Keratinocyte (primary cell): ENCODE data around the gene LPCAT2. TPM values are rescaled to one million over a fixed set of nuclear protein-coding genes. Genes with fewer than 3 reads are reported as not detected.
A peak's percentile ranks its signal among the peaks of the same experiment; 100 is the strongest.

ENCODE experiments used
- DNase-seq: peaks from one replicate; pipeline ENCODE4 v3.0.0-alpha.2; 2011; ENCODE audit warnings: low read depth, missing footprints, low spot score
- FAIRE-seq: peaks from 2 replicates; lab custom pipeline; 2011; peaks lifted over from hg19 to GRCh38; lab: Jason Lieb, UNC
- H2AFZ ChIP-seq: 2 replicates; pipeline ENCODE4 v1.6.0; 2012; ENCODE audit warnings: low read length, control low read depth, inconsistent platforms; ENCODE audit not compliant: control insufficient read depth
- H3K27ac ChIP-seq: 2 replicates; pipeline ENCODE4 v1.5.1; 2011; ENCODE audit warnings: low read length; ENCODE audit not compliant: control insufficient read depth, insufficient read depth
- H3K27me3 ChIP-seq: 3 replicates; pipeline ENCODE4 v1.6.0; 2011; ENCODE audit warnings: low read length; ENCODE audit not compliant: control insufficient read depth, insufficient read depth; ENCODE audit errors: extremely low read depth
- H3K36me3 ChIP-seq, 2 experiments: 2 replicates in 1 of 2; 3 replicates in 1 of 2; pipeline ENCODE4 v1.5.1; 2011; ENCODE audit warnings: low read length in 2 of 2, mild to moderate bottlenecking in 1 of 2; ENCODE audit not compliant: control insufficient read depth in 2 of 2, insufficient read depth in 2 of 2; ENCODE audit errors: extremely low read depth in 1 of 2
- H3K4me1 ChIP-seq: 3 replicates; pipeline ENCODE4 v1.5.1; 2011; ENCODE audit warnings: low read length; ENCODE audit not compliant: control insufficient read depth, insufficient read depth; ENCODE audit errors: extremely low read depth
- H3K4me2 ChIP-seq: 3 replicates; pipeline ENCODE4 v1.6.0; 2011; ENCODE audit warnings: low read depth, low read length; ENCODE audit not compliant: control insufficient read depth, insufficient read depth; ENCODE audit errors: extremely low read depth
- H3K4me3 ChIP-seq, 3 experiments: fragments of 200-600 bp in 1 of 3; sonication (generic) in 1 of 3; 2 replicates in 2 of 3; 3 replicates in 1 of 3; pipeline ENCODE4 v1.5.1; 2011 to 2016; ENCODE audit warnings: low read length in 3 of 3, mild to moderate bottlenecking in 3 of 3, control low read depth in 2 of 3, inconsistent platforms in 1 of 3, low read depth in 1 of 3, mixed read lengths in 1 of 3, mixed run types in 1 of 3, moderate library complexity in 1 of 3; ENCODE audit not compliant: control insufficient read depth in 2 of 3, insufficient read depth in 2 of 3; ENCODE audit errors: extremely low read depth in 1 of 3
- H3K79me2 ChIP-seq: 2 replicates; pipeline ENCODE4 v1.6.0; 2012; ENCODE audit warnings: low read length; ENCODE audit not compliant: control insufficient read depth, insufficient read depth
- H3K9ac ChIP-seq: 3 replicates; pipeline ENCODE4 v1.6.0; 2011; ENCODE audit warnings: low read length; ENCODE audit not compliant: control insufficient read depth, insufficient read depth; ENCODE audit errors: extremely low read depth
- H3K9me1 ChIP-seq: 3 replicates; pipeline ENCODE4 v1.6.0; 2011; ENCODE audit warnings: low read length; ENCODE audit not compliant: control insufficient read depth, insufficient read depth; ENCODE audit errors: extremely low read depth
- H3K9me3 ChIP-seq: 2 replicates; pipeline ENCODE4 v1.5.1; 2012; ENCODE audit warnings: low read depth, low read length; ENCODE audit not compliant: control insufficient read depth
- H4K20me1 ChIP-seq: 3 replicates; pipeline ENCODE4 v1.6.0; 2011; ENCODE audit warnings: low read length; ENCODE audit not compliant: control insufficient read depth, insufficient read depth; ENCODE audit errors: extremely low read depth
- CTCF ChIP-seq, 3 experiments: IDR thresholded peaks in 1 of 3; conservative IDR thresholded peaks in 1 of 3; optimal IDR thresholded peaks in 1 of 3; 2 replicates in 2 of 3; 3 replicates in 1 of 3; pipeline versions ENCODE3 to v1.5.1; 2011; ENCODE audit warnings: low read length in 3 of 3, mild to moderate bottlenecking in 3 of 3, moderate library complexity in 2 of 3, control low read depth in 1 of 3, inconsistent platforms in 1 of 3; ENCODE audit not compliant: insufficient read depth in 2 of 3; ENCODE audit errors: extremely low read depth in 1 of 3
- EZH2 ChIP-seq: IDR thresholded peaks from one replicate; pipeline ENCODE4 v1.6.1; 2012; ENCODE audit warnings: inconsistent platforms, mild to moderate bottlenecking, low read length, moderate library complexity
- dilution Hi-C: fragments of 300-500 bp; cut with MboI; formaldehyde crosslinking; loops from one replicate; pipeline ENCODE4 v1.7.0; 2020; ENCODE audit warnings: low sequenced_read_pairs; ENCODE audit not compliant: extremely low pct_ligation_motif_present
- polyA plus RNA-seq, 5 experiments: library from polyadenylated mRNA; depleted of rRNA in 3 of 5; stranded (reverse) in 3 of 5; stranded (forward) in 1 of 5; unstranded in 1 of 5; fragments of >200 nt; gene quantifications; 1 replicate in 1 of 5; 2 replicates in 3 of 5; 3 replicates in 1 of 5; pipeline versions ENCODE4 v1.2.1 to v1.2.3, GENCODE V29; 2011 to 2012; ENCODE audit warnings: missing spikeins in 2 of 5, low read depth in 1 of 5, low replicate concordance in 1 of 5

LPCAT2 gene
- polyA plus RNA-seq, 1 donor (not counting 4 experiments of a cell fraction or from before 2014, with no cell fraction given): 54.4 TPM

- Histone ChIP-seq H3K9me3 (no peaks in the 10 kb centered on the region), H3K9ac (no peak overlapping the region), H3K4me3 (no peak overlapping the region), H3K4me2 (no peak overlapping the region), H4K20me1 (no peaks in the 10 kb centered on the region), H3K4me1 (peaks cover 14% of the 10 kb centered on the region), H3K9me1 (no peaks in the 10 kb centered on the region), H2AFZ (no peak overlapping the region), H3K27ac (no peak overlapping the region), H3K36me3 (no peaks in the 10 kb centered on the region), H3K79me2 (no peaks in the 10 kb centered on the region), H3K27me3 (no peaks in the 10 kb centered on the region)
- no peak for FAIRE-seq
- dilution Hi-C loops: no loop called here
- DNase-seq: no peak
- TF ChIP-seq CTCF (optimal IDR thresholded peaks at IDR 0.05 in 1 of 3, IDR thresholded peaks at IDR 0.05 in 1 of 3, conservative IDR thresholded peaks at IDR 0.05 in 1 of 3; ENCODE audit: extremely low read depth in 1 of 3, insufficient read depth in 2 of 3, low read length in 3 of 3) (peak in 1 of 3 experiments; percentile 15), EZH2 (no peak)
Measured at GRCh38 chr16:55466209-55466608, 42.7 kb upstream of the LPCAT2 start.

- no peak overlapping the region for H3K27ac ChIP-seq
- no peak for FAIRE-seq
- H3K9me3 ChIP-seq: no peaks in the 10 kb centered on the region
- DNase-seq: no peak
- no peaks in the 10 kb centered on the region for H3K79me2 ChIP-seq
- no peak for TF ChIP-seq EZH2
- TF ChIP-seq CTCF (optimal IDR thresholded peaks at IDR 0.05 in 1 of 3, IDR thresholded peaks at IDR 0.05 in 1 of 3, conservative IDR thresholded peaks at IDR 0.05 in 1 of 3; ENCODE audit: extremely low read depth in 1 of 3, insufficient read depth in 2 of 3, low read length in 3 of 3): no peak
- no peak overlapping the region for H3K4me3 ChIP-seq
- H4K20me1 ChIP-seq: no peaks in the 10 kb centered on the region
- dilution Hi-C loops: no loop called here
- no peak overlapping the region for H2AFZ ChIP-seq
- H3K36me3 ChIP-seq: no peaks in the 10 kb centered on the region
- no peaks in the 10 kb centered on the region for H3K9me1 ChIP-seq
- no peaks in the 10 kb centered on the region for H3K27me3 ChIP-seq
- H3K4me2 ChIP-seq: no peak overlapping the region
- H3K9ac ChIP-seq: no peak overlapping the region
- peaks cover 29% of the 10 kb centered on the region for H3K4me1 ChIP-seq
Measured at GRCh38 chr16:55467898-55468297, 41.0 kb upstream of the LPCAT2 start.
